ENCODE results near the gene PRKCI. TPM values are rescaled to one million over a fixed set of nuclear protein-coding genes. Genes with fewer than 3 reads are reported as not detected.
"Not testable (repeated sequence)": the region's sequence is repeated elsewhere in the genome, so short reads cannot be mapped to it uniquely, and the experiment has no call there.

Gene PRKCI
- total RNA-seq, 2 experiments from 2014 or later: 17.4 to 21.3 TPM

GRCh38 chr3:170267793-170268192 lies 45.6 kb downstream of the PRKCI start:
- ATAC-seq (no peak), DNase-seq (no peak)
- intact Hi-C loops (cut with micrococcal nuclease): no loop called here
- POLR2A ChIA-PET: no interaction called here
- no peak overlapping the region for H3K27ac Mint-ChIP-seq
- H3K36me3 Mint-ChIP-seq (ENCODE audit: low read depth): peaks cover 18% of the 10 kb centered on the region
- no peak overlapping the region for H3K4me3 Mint-ChIP-seq
- H3K9me3 Mint-ChIP-seq: no peaks in the 10 kb centered on the region
- CTCF ChIA-PET: no interaction called here
- no peak for TF ChIP-seq CTCF (IDR thresholded peaks at IDR 0.05)
- no peaks in the 10 kb centered on the region for H3K27me3 Mint-ChIP-seq
- no peaks in the 10 kb centered on the region for H3K4me1 Mint-ChIP-seq (ENCODE audit: low read depth)

- DNase-seq; intact Hi-C loops (cut with micrococcal nuclease); ATAC-seq; H3K4me1 Mint-ChIP-seq (ENCODE audit: low read depth); H3K27me3 Mint-ChIP-seq; H3K4me3 Mint-ChIP-seq; H3K9me3 Mint-ChIP-seq; H3K27ac Mint-ChIP-seq: not testable (repeated sequence)
- POLR2A ChIA-PET: interaction anchor here (0.6 kb wide), 1 partner anchor 89 kb away, joined by 3 read pairs; no protein-coding TSS in a partner anchor
- CTCF ChIA-PET: interaction anchor here (1.2 kb wide), 1 partner anchor 30 kb away, joined by 3 read pairs; no protein-coding TSS in a partner anchor
- peaks cover 17% of the 10 kb centered on the region for H3K36me3 Mint-ChIP-seq (ENCODE audit: low read depth)
Measured at GRCh38 chr3:170269673-170270254, 47.5 kb downstream of the PRKCI start.

- H3K36me3 Mint-ChIP-seq (ENCODE audit: low read depth): peaks cover 16% of the 10 kb centered on the region
- H3K4me3 Mint-ChIP-seq: no peak overlapping the region
- H3K4me1 Mint-ChIP-seq (ENCODE audit: low read depth): peaks cover 7% of the 10 kb centered on the region
- POLR2A ChIA-PET: interaction anchor here (0.6 to 1.1 kb wide), 3 partner anchors 41 to 1672 kb away, joined by 3 to 4 read pairs (median 3); no protein-coding TSS in a partner anchor
- no peak overlapping the region for H3K27ac Mint-ChIP-seq
- DNase-seq: no peak
- CTCF ChIA-PET: no interaction called here
- no peak for TF ChIP-seq CTCF (IDR thresholded peaks at IDR 0.05)
- no peaks in the 10 kb centered on the region for H3K27me3 Mint-ChIP-seq
- no peak for ATAC-seq
- H3K9me3 Mint-ChIP-seq: no peaks in the 10 kb centered on the region
- intact Hi-C loops (cut with micrococcal nuclease): no loop called here
Measured at GRCh38 chr3:170270282-170270881, 48.2 kb downstream of the PRKCI start.

- H3K4me3 Mint-ChIP-seq: no peak overlapping the region
- intact Hi-C loops (cut with micrococcal nuclease): no loop called here
- DNase-seq (no peak), ATAC-seq (no peak)
- H3K27me3 Mint-ChIP-seq: no peaks in the 10 kb centered on the region
- POLR2A ChIA-PET: no interaction called here
- no peaks in the 10 kb centered on the region for H3K9me3 Mint-ChIP-seq
- H3K4me1 Mint-ChIP-seq (ENCODE audit: low read depth): peaks cover 22% of the 10 kb centered on the region
- H3K27ac Mint-ChIP-seq: no peak overlapping the region
- CTCF ChIA-PET: no interaction called here
- no peak for TF ChIP-seq CTCF (IDR thresholded peaks at IDR 0.05)
- H3K36me3 Mint-ChIP-seq (ENCODE audit: low read depth): peaks cover 36% of the 10 kb centered on the region
Measured at GRCh38 chr3:170274641-170275040, 52.4 kb downstream of the PRKCI start.

GRCh38 chr3:170275832-170276231 lies 53.6 kb downstream of the PRKCI start:
- POLR2A ChIA-PET: no interaction called here
- H3K36me3 Mint-ChIP-seq (ENCODE audit: low read depth): peaks cover 36% of the 10 kb centered on the region
- CTCF ChIA-PET: interaction anchor here (2.5 kb wide), 1 partner anchor 86 kb away, joined by 8 read pairs; no protein-coding TSS in a partner anchor
- no peak for TF ChIP-seq CTCF (IDR thresholded peaks at IDR 0.05)
- H3K27ac Mint-ChIP-seq: no peak overlapping the region
- no peaks in the 10 kb centered on the region for H3K9me3 Mint-ChIP-seq
- no peaks in the 10 kb centered on the region for H3K27me3 Mint-ChIP-seq
- H3K4me1 Mint-ChIP-seq (ENCODE audit: low read depth): peaks cover 22% of the 10 kb centered on the region
- H3K4me3 Mint-ChIP-seq: no peak overlapping the region
- no peak for ATAC-seq
- intact Hi-C loops (cut with micrococcal nuclease): no loop called here
- DNase-seq: no peak

GRCh38 chr3:170277311-170277710 lies 55.1 kb downstream of the PRKCI start:
- ChIA-PET POLR2A (interaction anchor here (0.7 to 1.3 kb wide), 3 partner anchors 22 to 447 kb away, joined by 3 read pairs; no protein-coding TSS in a partner anchor), CTCF (interaction anchor here (2.5 kb wide), 1 partner anchor 88 kb away, joined by 8 read pairs; no protein-coding TSS in a partner anchor)
- Mint-ChIP-seq H3K4me3 (peak overlapping the region; percentile 65), H3K4me1 (ENCODE audit: low read depth) (peaks cover 22% of the 10 kb centered on the region), H3K27ac (peak overlapping the region; percentile 68), H3K36me3 (ENCODE audit: low read depth) (peaks cover 34% of the 10 kb centered on the region)
- ATAC-seq; DNase-seq; H3K9me3 Mint-ChIP-seq; intact Hi-C loops (cut with micrococcal nuclease); H3K27me3 Mint-ChIP-seq: not testable (repeated sequence)
